SK-N-MC (cell line): ENCODE data around the gene TRIP12.

Experiments
- EZH2 ChIP-seq: fragments of 200-600 bp; sonication (generic); IDR thresholded peaks from one replicate; pipeline ENCODE4 v1.6.1; 2017; ENCODE audit warnings: antibody characterized with exemption
- FOXP2 ChIP-seq: optimal IDR thresholded peaks from 2 replicates; pipeline ENCODE3; 2011; ENCODE audit warnings: mild to moderate bottlenecking, moderate library complexity; ENCODE audit not compliant: insufficient read depth; ENCODE audit errors: extremely low read length, control extremely low read depth

DNA sequence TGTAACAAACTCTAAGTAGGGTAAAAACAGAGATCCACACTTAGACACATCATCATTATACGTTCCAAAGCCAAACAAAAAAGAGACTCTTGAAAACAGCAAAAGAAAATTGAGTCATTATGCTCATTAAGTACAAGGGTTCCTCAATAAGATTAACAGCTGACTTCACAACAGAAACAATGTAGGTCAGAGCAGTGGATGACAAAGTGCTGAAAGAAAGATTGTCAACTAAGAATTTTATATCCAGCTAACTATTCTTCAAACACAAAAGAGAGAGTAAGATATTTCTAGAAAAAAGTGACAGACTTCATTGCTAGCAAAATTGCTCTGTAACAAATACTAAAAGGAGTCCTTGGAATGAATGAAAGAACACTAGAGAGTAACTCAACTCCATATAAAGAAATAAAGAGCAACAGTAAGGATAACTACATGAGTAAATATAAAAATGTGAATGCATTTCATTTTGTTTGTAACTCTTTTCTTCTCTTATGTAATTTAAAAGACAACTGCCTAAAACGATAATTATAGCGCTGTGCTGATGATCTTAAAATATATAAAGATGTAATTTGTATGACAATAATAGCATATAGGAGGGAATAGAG is 183.7 kb downstream of the TRIP12 start:
- no peak for TF ChIP-seq EZH2
- TF ChIP-seq FOXP2 = no peak
